ENCODE results near the gene SYNPO2.
"Not testable (repeated sequence)": the region's sequence is repeated elsewhere in the genome, so short reads cannot be mapped to it uniquely, and the experiment has no call there.

Gene SYNPO2

GRCh38 chr4:118888666-118889311, at the start of gene SYNPO2:
Gene SYNPO2, plus strand, starts transcription at chr4:118888854. Its CDS starts 183 bp downstream, at chr4:118889037.
- peak; percentile 1 for DNase-seq

- DNase-seq: no peak
Measured at GRCh38 chr4:118839221-118839927, 49.3 kb upstream of the SYNPO2 start.

- DNase-seq: no peak
Measured at GRCh38 chr4:118842055-118842454, 46.6 kb upstream of the SYNPO2 start.

- no peak for DNase-seq
Measured at GRCh38 chr4:118843237-118843636, 45.4 kb upstream of the SYNPO2 start.

GRCh38 chr4:118845552-118846050, 43.1 kb upstream of the SYNPO2 start:
- DNase-seq: no peak

GRCh38 chr4:118846979-118847378, 41.7 kb upstream of the SYNPO2 start:
- DNase-seq: no peak

- no peak for DNase-seq
Measured at GRCh38 chr4:118848242-118848641, 40.4 kb upstream of the SYNPO2 start.

GRCh38 chr4:118848901-118849300, 39.8 kb upstream of the SYNPO2 start:
- no peak for DNase-seq

GRCh38 chr4:118849867-118850487, 38.7 kb upstream of the SYNPO2 start:
- DNase-seq: no peak

- DNase-seq: no peak
Measured at GRCh38 chr4:118850488-118851173, 38.0 kb upstream of the SYNPO2 start.

- no peak for DNase-seq
Measured at GRCh38 chr4:118857760-118858159, 30.9 kb upstream of the SYNPO2 start.

GRCh38 chr4:118858779-118859178, 29.9 kb upstream of the SYNPO2 start:
- no peak for DNase-seq

GRCh38 chr4:118865091-118865708, 23.5 kb upstream of the SYNPO2 start:
- DNase-seq: peak; percentile 13

- no peak for DNase-seq
Measured at GRCh38 chr4:118866442-118866841, 22.2 kb upstream of the SYNPO2 start.

- DNase-seq: no peak
Measured at GRCh38 chr4:118867311-118868067, 21.2 kb upstream of the SYNPO2 start.

- DNase-seq: no peak
Measured at GRCh38 chr4:118869808-118870342, 18.8 kb upstream of the SYNPO2 start.

GRCh38 chr4:118872181-118872580, 16.5 kb upstream of the SYNPO2 start:
- DNase-seq: no peak

- no peak for DNase-seq
Measured at GRCh38 chr4:118877797-118878196, 10.9 kb upstream of the SYNPO2 start.

GRCh38 chr4:118878507-118878906, 10.1 kb upstream of the SYNPO2 start:
- not testable (repeated sequence) for DNase-seq

GRCh38 chr4:118879409-118879808, 9.2 kb upstream of the SYNPO2 start:
- no peak for DNase-seq

- DNase-seq: no peak
Measured at GRCh38 chr4:118881512-118882146, 7.0 kb upstream of the SYNPO2 start.
